ENCODE results near the gene MRPL49. TPM values are rescaled to one million over a fixed set of nuclear protein-coding genes. Genes with fewer than 3 reads are reported as not detected.

Gene MRPL49
- 44.5 and 65.8 TPM in 2 replicates for total RNA-seq (2014; rRNA removed; shearing (Covaris generic); ENCODE audit: low replicate concordance)

DNA sequence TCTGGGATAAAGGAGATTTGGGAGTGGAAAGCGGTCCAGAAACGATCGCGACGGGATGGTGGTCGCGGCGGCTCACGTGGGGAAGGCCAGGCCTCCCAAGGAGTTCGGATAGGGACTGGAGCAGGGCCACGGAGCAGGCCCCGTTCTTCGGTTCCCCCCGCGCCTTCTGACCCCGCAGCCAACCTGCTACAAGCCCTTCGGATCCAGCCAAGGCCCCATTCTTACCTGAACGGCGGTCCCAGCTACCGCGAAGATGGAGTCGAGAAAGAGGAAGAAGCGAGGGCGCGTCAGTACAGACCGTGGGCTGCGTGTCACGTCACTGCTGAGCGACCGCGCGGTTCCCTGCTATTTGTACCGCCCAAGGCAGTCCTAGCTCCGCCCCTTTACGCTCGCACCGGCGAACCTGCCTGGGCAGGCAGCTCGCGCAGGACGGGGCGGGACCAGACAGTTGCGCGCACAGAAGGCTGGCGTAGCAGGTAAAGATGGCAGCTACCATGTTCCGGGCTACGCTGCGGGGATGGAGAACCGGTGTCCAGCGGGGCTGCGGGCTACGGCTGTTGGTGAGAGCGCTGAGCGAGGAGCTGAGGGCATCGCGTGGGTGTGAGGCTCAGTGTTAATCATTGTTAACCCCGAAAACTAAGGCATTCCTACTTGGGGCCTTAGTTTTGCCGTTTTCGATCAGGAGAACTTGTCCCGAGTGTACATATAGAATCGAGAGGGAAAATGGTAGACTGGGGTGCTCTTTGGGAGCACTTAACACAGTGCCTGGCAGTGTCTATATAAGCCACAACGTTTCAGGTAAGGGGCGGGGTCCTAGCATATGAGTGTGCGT lies at the start of gene MRPL49, which contains the start of gene FAU:
TSS of gene MRPL49 (plus strand) at position 457 of the 832 bp plus-strand sequence. CDS start at position 483, 26 bp downstream.
TSS of gene FAU (minus strand) at position 270 of the 832 bp plus-strand sequence. CDS start 321 bp downstream, outside the sequence.
- Histone ChIP-seq H3K4me2 (ENCODE audit: low read depth, low read length, poor library complexity, severe bottlenecking) (peak within 1 kb of the TSS; percentile 97), H3K9me2 (replicated peaks; ENCODE audit: insufficient read depth, low read length) (no peaks in the 10 kb centered on the region), H2AFZ (ENCODE audit: low read length) (no peak within 1 kb of the TSS), H3K4me3 (ENCODE audit: low read length) (peak within 1 kb of the TSS; percentile 90), H3K4me1 (ENCODE audit: low read length) (peaks cover 47% of the 10 kb centered on the region), H3K27ac (ENCODE audit: low read length) (peak within 1 kb of the TSS; percentile 95), H3K36me3 (ENCODE audit: insufficient read depth, low read length) (peaks cover 23% of the 10 kb centered on the region; the same call in 1 of the 2 replicates), H4K20me1 (ENCODE audit: insufficient read depth, low read depth, low read length) (no peaks in the 10 kb centered on the region), H3K27me3 (ENCODE audit: low read length) (no peaks in the 10 kb centered on the region), H3K9ac (ENCODE audit: low read length) (peak within 1 kb of the TSS; percentile 98), H3K9me3 (ENCODE audit: low read length) (no peaks in the 10 kb centered on the region), H3K79me2 (ENCODE audit: low read length) (peaks cover 31% of the 10 kb centered on the region)
- peak; percentile 100 for DNase-seq

DNA sequence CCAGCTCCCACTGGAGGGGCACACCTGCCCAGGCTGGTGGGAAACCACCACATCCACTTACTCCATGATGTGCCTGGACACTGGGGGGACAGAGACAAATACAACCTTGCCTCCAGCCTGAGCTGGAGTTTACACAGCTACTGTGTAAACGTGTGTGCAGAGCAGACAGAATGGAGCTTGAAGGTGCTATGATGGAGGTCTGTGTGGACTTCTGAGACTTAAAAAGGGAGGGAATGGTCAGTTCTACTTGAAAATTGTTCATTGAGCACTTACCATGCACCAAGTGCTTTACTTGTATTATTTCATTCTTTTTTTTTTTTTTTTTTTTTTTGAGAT lies 49.5 kb upstream of the MRPL49 start:
- Histone ChIP-seq H3K36me3 (ENCODE audit: insufficient read depth, low read length) (peaks cover 4% of the 10 kb centered on the region; the same call in 1 of the 2 replicates), H3K9me3 (ENCODE audit: low read length) (no peaks in the 10 kb centered on the region), H3K9me2 (replicated peaks; ENCODE audit: insufficient read depth, low read length) (no peaks in the 10 kb centered on the region), H3K79me2 (ENCODE audit: low read length) (no peaks in the 10 kb centered on the region), H3K4me2 (ENCODE audit: low read depth, low read length, poor library complexity, severe bottlenecking) (peak overlapping the region; percentile 53), H3K4me1 (ENCODE audit: low read length) (peaks cover 12% of the 10 kb centered on the region), H3K9ac (ENCODE audit: low read length) (peak overlapping the region; percentile 45), H3K27ac (ENCODE audit: low read length) (no peak overlapping the region), H3K4me3 (ENCODE audit: low read length) (peak overlapping the region; percentile 22; the same call in 1 of the 2 replicates), H4K20me1 (ENCODE audit: insufficient read depth, low read depth, low read length) (no peaks in the 10 kb centered on the region), H2AFZ (ENCODE audit: low read length) (peak overlapping the region; percentile 84; the same call in 1 of the 2 replicates), H3K27me3 (ENCODE audit: low read length) (no peaks in the 10 kb centered on the region)
- DNase-seq = no peak

DNA sequence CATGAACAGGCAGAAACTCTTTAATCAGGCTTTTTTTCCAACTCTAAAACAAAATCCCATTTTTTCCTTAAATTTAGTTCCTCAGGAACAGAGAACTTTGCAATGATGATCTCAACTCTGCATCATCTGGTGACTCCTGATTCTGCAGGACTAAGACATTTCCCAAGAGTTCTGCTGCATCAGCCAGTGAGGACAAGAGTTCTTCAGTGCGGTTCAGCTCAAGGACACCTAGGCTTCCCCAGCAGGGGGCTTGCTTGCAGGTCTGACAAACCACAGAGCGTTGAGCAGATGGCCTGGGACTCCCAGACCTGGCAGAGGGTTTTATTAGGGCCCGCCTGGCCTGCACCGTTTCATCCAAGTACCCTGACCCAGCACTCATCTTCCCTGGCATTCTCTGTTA lies 44.7 kb upstream of the MRPL49 start:
- Histone ChIP-seq H4K20me1 (ENCODE audit: insufficient read depth, low read depth, low read length) (no peaks in the 10 kb centered on the region), H3K9ac (ENCODE audit: low read length) (no peak overlapping the region), H3K79me2 (ENCODE audit: low read length) (peaks cover 19% of the 10 kb centered on the region)

DNA sequence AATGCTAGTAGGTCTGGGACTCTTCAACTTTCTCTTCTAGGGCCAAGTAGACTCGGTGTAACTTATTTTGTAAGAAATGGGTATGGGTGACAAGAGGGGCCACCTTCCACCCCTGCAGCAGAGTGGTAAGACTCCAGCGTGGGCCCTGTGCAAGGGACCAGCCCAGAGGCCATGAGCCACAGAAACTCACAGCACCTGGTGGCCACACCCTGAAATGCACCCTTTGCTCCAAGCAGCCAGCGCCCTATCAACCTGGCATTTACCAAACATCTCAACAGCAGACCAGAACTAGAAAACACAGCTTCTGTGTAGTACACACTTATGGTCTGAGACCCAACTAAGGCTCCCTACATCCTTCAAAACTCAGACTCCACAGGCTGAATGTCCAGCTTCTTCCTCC lies 44.0 kb upstream of the MRPL49 start:
- peaks cover 26% of the 10 kb centered on the region for H3K79me2 ChIP-seq (ENCODE audit: low read length)

More for the DNA sequence above, 44.7 kb upstream of the MRPL49 start:
- H3K36me3 ChIP-seq (ENCODE audit: insufficient read depth, low read length) = peaks cover 12% of the 10 kb centered on the region; the same call in 1 of the 2 replicates
- DNase-seq = peak; percentile 57
- H3K27me3 ChIP-seq (ENCODE audit: low read length) = no peaks in the 10 kb centered on the region
- H3K9me3 ChIP-seq (ENCODE audit: low read length) = no peaks in the 10 kb centered on the region
- no peak overlapping the region for H3K27ac ChIP-seq (ENCODE audit: low read length)
- no peak overlapping the region for H3K4me3 ChIP-seq (ENCODE audit: low read length)
- no peak overlapping the region for H3K4me2 ChIP-seq (ENCODE audit: low read depth, low read length, poor library complexity, severe bottlenecking)
- no peaks in the 10 kb centered on the region for H3K9me2 ChIP-seq (replicated peaks; ENCODE audit: insufficient read depth, low read length)
- H2AFZ ChIP-seq (ENCODE audit: low read length) = no peak overlapping the region
- peaks cover 15% of the 10 kb centered on the region for H3K4me1 ChIP-seq (ENCODE audit: low read length)

DNA sequence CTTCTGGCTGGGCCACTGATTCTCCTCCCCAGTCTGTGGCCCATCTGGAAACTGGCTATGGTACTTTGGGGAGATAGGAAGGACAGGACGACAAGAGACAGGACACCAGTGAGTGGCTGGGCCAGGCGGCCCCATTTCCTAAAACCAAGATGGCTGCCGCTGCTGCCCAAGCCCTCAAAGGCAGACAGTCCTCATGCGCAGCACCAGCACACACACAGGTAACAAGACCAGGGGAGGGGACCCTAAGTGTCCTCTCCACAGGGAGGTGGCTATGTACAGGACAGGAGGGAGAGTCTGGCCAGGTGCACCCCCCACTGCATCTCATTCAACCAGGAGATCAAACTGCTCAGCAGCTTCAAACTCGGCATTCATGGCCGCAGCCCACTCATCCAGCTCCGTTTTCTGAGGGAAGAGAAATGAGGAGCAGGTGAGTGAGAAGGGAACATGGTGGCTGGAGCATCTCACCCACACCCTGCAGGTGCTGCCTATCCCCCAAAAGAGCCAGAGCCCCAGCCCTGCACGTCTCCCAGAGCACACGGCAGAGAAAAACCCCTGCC lies 43.3 kb upstream of the MRPL49 start:
- H3K9me3 ChIP-seq (ENCODE audit: low read length) = no peaks in the 10 kb centered on the region
- no peaks in the 10 kb centered on the region for H3K9me2 ChIP-seq (replicated peaks; ENCODE audit: insufficient read depth, low read length)
- H3K9ac ChIP-seq (ENCODE audit: low read length) = no peak overlapping the region
- H3K27me3 ChIP-seq (ENCODE audit: low read length) = no peaks in the 10 kb centered on the region
- H3K36me3 ChIP-seq (ENCODE audit: insufficient read depth, low read length) = peaks cover 12% of the 10 kb centered on the region; the same call in 1 of the 2 replicates
- DNase-seq = no peak
- peaks cover 19% of the 10 kb centered on the region for H3K4me1 ChIP-seq (ENCODE audit: low read length)
- peaks cover 33% of the 10 kb centered on the region for H3K79me2 ChIP-seq (ENCODE audit: low read length)
- no peak overlapping the region for H2AFZ ChIP-seq (ENCODE audit: low read length)
- no peak overlapping the region for H3K27ac ChIP-seq (ENCODE audit: low read length)
- no peak overlapping the region for H3K4me3 ChIP-seq (ENCODE audit: low read length)
- H4K20me1 ChIP-seq (ENCODE audit: insufficient read depth, low read depth, low read length) = no peaks in the 10 kb centered on the region
- peak overlapping the region; percentile 9 for H3K4me2 ChIP-seq (ENCODE audit: low read depth, low read length, poor library complexity, severe bottlenecking)

More for the DNA sequence above, 44.0 kb upstream of the MRPL49 start:
- H2AFZ ChIP-seq (ENCODE audit: low read length) = no peak overlapping the region
- peaks cover 12% of the 10 kb centered on the region; the same call in 1 of the 2 replicates for H3K36me3 ChIP-seq (ENCODE audit: insufficient read depth, low read length)
- no peak overlapping the region for H3K4me2 ChIP-seq (ENCODE audit: low read depth, low read length, poor library complexity, severe bottlenecking)
- no peaks in the 10 kb centered on the region for H3K9me3 ChIP-seq (ENCODE audit: low read length)
- no peak overlapping the region for H3K9ac ChIP-seq (ENCODE audit: low read length)
- no peak overlapping the region for H3K27ac ChIP-seq (ENCODE audit: low read length)
- peaks cover 19% of the 10 kb centered on the region for H3K4me1 ChIP-seq (ENCODE audit: low read length)
- no peaks in the 10 kb centered on the region for H3K9me2 ChIP-seq (replicated peaks; ENCODE audit: insufficient read depth, low read length)
- H3K4me3 ChIP-seq (ENCODE audit: low read length) = no peak overlapping the region
- H4K20me1 ChIP-seq (ENCODE audit: insufficient read depth, low read depth, low read length) = no peaks in the 10 kb centered on the region
- DNase-seq = peak; percentile 83
- no peaks in the 10 kb centered on the region for H3K27me3 ChIP-seq (ENCODE audit: low read length)

DNA sequence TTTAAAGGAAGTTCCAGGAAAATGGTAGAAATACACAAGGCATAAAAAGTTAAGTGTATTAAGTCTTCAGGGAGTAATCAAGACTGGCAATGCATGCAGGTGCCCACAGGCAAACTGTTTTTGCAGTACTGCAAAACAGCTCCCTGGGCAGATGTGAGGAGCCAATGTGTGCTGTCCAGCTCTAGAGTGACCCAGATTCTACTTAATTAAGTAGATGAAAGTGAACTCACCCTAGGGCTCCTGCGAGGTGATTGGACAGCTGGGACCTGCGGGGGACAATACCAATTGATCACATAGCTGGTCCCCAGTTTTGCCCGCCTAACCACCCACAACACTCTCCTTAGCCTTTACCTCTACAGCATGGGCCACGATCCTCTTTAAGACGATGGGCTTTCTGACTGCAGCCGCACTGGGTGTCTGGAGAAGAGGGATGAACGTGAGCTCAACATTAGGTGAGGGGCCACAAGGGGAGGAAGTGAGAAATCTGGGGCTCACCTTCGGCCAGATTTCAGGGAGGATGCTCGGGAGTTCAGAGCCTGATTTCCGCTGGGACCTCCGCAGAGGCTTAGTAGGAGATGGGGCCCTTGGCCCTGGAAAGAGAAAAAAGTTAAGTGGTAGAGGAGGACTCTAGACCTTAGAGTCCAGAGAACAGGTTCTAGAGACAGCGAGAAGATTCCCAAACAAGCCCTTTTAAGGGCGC lies 38.8 kb upstream of the MRPL49 start:
- peaks cover 8% of the 10 kb centered on the region; the same call in 1 of the 2 replicates for H4K20me1 ChIP-seq (ENCODE audit: insufficient read depth, low read depth, low read length)
- peak overlapping the region; percentile 35 for H3K27ac ChIP-seq (ENCODE audit: low read length)
- H3K36me3 ChIP-seq (ENCODE audit: insufficient read depth, low read length) = peaks cover 12% of the 10 kb centered on the region; the same call in 1 of the 2 replicates
- 0 out of 2 replicates have a peak overlapping the region, but pooled peaks have one; percentile 27 for H2AFZ ChIP-seq (ENCODE audit: low read length)
- H3K9ac ChIP-seq (ENCODE audit: low read length) = peak overlapping the region; percentile 83
- no peaks in the 10 kb centered on the region for H3K9me2 ChIP-seq (replicated peaks; ENCODE audit: insufficient read depth, low read length)
- peak; percentile 67 for DNase-seq
- peak overlapping the region; percentile 82 for H3K4me2 ChIP-seq (ENCODE audit: low read depth, low read length, poor library complexity, severe bottlenecking)
- H3K27me3 ChIP-seq (ENCODE audit: low read length) = no peaks in the 10 kb centered on the region
- peak overlapping the region; percentile 77 for H3K4me3 ChIP-seq (ENCODE audit: low read length)
- H3K9me3 ChIP-seq (ENCODE audit: low read length) = no peaks in the 10 kb centered on the region
- peaks cover 30% of the 10 kb centered on the region for H3K4me1 ChIP-seq (ENCODE audit: low read length)
- peaks cover 52% of the 10 kb centered on the region for H3K79me2 ChIP-seq (ENCODE audit: low read length)

DNA sequence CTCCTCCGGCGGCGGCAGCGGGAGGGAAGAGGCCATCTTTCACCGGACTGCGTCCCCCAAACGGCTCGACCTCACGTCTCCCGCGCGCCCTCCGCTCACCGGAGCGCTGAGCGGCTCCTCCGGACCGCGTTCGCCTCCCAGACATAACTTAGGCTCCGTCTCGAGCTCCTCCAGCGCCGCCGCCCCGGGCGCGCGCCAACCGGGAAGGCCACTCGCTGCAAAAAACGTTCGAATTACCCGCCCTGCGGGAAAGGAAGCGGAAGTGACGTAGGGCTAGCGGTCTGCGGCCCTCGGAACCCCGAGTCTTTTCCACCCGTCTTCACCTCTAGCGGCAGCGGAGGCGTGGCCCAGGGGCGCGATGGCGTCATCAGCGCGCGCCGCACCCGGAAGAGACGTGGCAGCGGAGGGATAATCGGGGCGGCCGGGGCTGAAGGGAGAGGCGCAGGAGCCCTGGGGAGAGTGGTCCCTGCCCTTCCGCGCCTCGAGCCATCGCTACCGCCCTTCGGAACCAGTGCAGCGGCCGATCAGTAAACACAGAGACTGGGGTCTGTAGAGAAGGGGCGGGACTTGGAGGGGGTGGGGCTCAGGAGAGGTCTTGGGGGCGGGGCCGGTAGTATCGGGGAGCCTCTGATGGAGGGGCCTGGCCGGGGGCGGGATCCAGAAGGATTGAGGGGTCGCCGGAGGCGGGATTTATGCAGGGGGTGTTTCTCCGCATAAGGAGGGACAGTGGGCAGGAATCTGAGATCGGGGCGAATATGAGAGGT lies 38.1 kb upstream of the MRPL49 start, which contains the start of the genes CDCA5 and ZFPL1:
TSS of gene CDCA5 (minus strand) at position 207 of the 764 bp plus-strand sequence. CDS start at position 145, 62 bp downstream.
TSS of gene ZFPL1 (plus strand) at position 389 of the 764 bp plus-strand sequence. CDS start 477 bp downstream, outside the sequence.
- H3K27ac ChIP-seq (ENCODE audit: low read length) = peak within 1 kb of the TSS; percentile 35
- H3K27me3 ChIP-seq (ENCODE audit: low read length) = no peaks in the 10 kb centered on the region
- H3K79me2 ChIP-seq (ENCODE audit: low read length) = peaks cover 48% of the 10 kb centered on the region
- H3K9me2 ChIP-seq (replicated peaks; ENCODE audit: insufficient read depth, low read length) = no peaks in the 10 kb centered on the region
- H3K4me3 ChIP-seq (ENCODE audit: low read length) = peak within 1 kb of the TSS; percentile 77
- peak within 1 kb of the TSS; percentile 82 for H3K4me2 ChIP-seq (ENCODE audit: low read depth, low read length, poor library complexity, severe bottlenecking)
- 0 out of 2 replicates have a peak within 1 kb of the TSS, but pooled peaks have one; percentile 27 for H2AFZ ChIP-seq (ENCODE audit: low read length)
- DNase-seq = peak; percentile 99
- H4K20me1 ChIP-seq (ENCODE audit: insufficient read depth, low read depth, low read length) = peaks cover 8% of the 10 kb centered on the region; the same call in 1 of the 2 replicates
- H3K4me1 ChIP-seq (ENCODE audit: low read length) = peaks cover 25% of the 10 kb centered on the region
- peaks cover 8% of the 10 kb centered on the region; the same call in 1 of the 2 replicates for H3K36me3 ChIP-seq (ENCODE audit: insufficient read depth, low read length)
- peak within 1 kb of the TSS; percentile 83 for H3K9ac ChIP-seq (ENCODE audit: low read length)
- H3K9me3 ChIP-seq (ENCODE audit: low read length) = no peaks in the 10 kb centered on the region
